SK-N-SH (cell line): Measurements from ENCODE around the gene RAPGEF4. TPM values are rescaled to one million over a fixed set of nuclear protein-coding genes. Genes with fewer than 3 reads are reported as not detected.

ENCODE experiments used
- CTCF ChIA-PET: fragments of 300-600, 350-600 bp; formaldehyde crosslinking; extraction: SDS; loops from one replicate; lab custom pipeline; 2021; lab: Yijun Ruan, JAX
- POLR2A ChIA-PET: fragments of 350-600 bp; sonication (Branson Sonifier 250); formaldehyde crosslinking; extraction: SDS; loops from one replicate; lab custom pipeline; 2020; ENCODE audit warnings: antibody characterized with exemption, inconsistent platforms; lab: Yijun Ruan, JAX
- DNase-seq: peaks from one replicate; pipeline ENCODE4 v3.0.0; 2012
- H2AFZ ChIP-seq: fragments of 200-600 bp; sonication (generic); 2 replicates; pipeline ENCODE4 v1.8.1; 2016; ENCODE audit warnings: antibody characterized with exemption, mild to moderate bottlenecking, low read depth
- H3F3A ChIP-seq: fragments of 200-600 bp; sonication (generic); replicated peaks from 2 replicates; pipeline ENCODE3; 2016; ENCODE audit warnings: antibody characterized with exemption, mild to moderate bottlenecking; ENCODE audit not compliant: insufficient read depth
- H3K27ac ChIP-seq, 2 experiments: fragments of 200-500 bp in 1 of 2; fragments of 200-600 bp in 1 of 2; sonication (Bioruptor generic) in 1 of 2; sonication (generic), shearing (Covaris generic) in 1 of 2; 2 replicates each; pipeline versions ENCODE4 v1.5.1 to v1.6.1; 2014 to 2016; ENCODE audit warnings: low read depth in 2 of 2, inconsistent platforms in 1 of 2, low read length in 1 of 2, mild to moderate bottlenecking in 1 of 2, mixed read lengths in 1 of 2
- H3K27me3 ChIP-seq: fragments of 200-600 bp; sonication (generic), shearing (Covaris generic); 2 replicates; pipeline ENCODE4 v1.6.1; 2016; ENCODE audit warnings: mixed run types; ENCODE audit not compliant: insufficient read depth
- H3K36me3 ChIP-seq, 2 experiments: fragments of 200-500 bp in 1 of 2; fragments of 200-600 bp in 1 of 2; sonication (Bioruptor generic) in 1 of 2; sonication (generic) in 1 of 2; replicated peaks in 1 of 2; 2 replicates each; pipeline versions ENCODE3 to v1.5.1; 2014 to 2016; ENCODE audit warnings: low read length in 1 of 2, mild to moderate bottlenecking in 1 of 2; ENCODE audit not compliant: insufficient read depth in 2 of 2, control insufficient read depth in 1 of 2
- H3K4me1 ChIP-seq, 2 experiments: fragments of 200-500 bp in 1 of 2; fragments of 200-600 bp in 1 of 2; sonication (Bioruptor generic) in 1 of 2; sonication (generic), shearing (Covaris generic) in 1 of 2; 2 replicates each; pipeline versions ENCODE4 v1.5.1 to v1.6.1; 2014 to 2016; ENCODE audit warnings: low read depth in 1 of 2, low read length in 1 of 2, mixed run types in 1 of 2; ENCODE audit not compliant: insufficient read depth in 2 of 2, control insufficient read depth in 1 of 2
- H3K4me2 ChIP-seq: fragments of 200-600 bp; sonication (generic), shearing (Covaris generic); 2 replicates; pipeline ENCODE4 v1.6.1; 2017; ENCODE audit warnings: mixed run types
- H3K4me3 ChIP-seq, 2 experiments: fragments of 200-500 bp in 1 of 2; fragments of 200-600 bp in 1 of 2; sonication (Bioruptor generic) in 1 of 2; sonication (generic), shearing (Covaris generic) in 1 of 2; 2 replicates each; pipeline versions ENCODE4 v1.5.1 to v1.8.1; 2014 to 2016; ENCODE audit warnings: low read depth in 2 of 2, inconsistent platforms in 1 of 2, low read length in 1 of 2, mild to moderate bottlenecking in 1 of 2, mixed read lengths in 1 of 2, moderate library complexity in 1 of 2
- H3K79me2 ChIP-seq: fragments of 200-600 bp; sonication (generic); 2 replicates; pipeline ENCODE4 v1.8.1; 2017; ENCODE audit warnings: mild to moderate bottlenecking; ENCODE audit not compliant: insufficient read depth
- H3K9ac ChIP-seq: fragments of 200-600 bp; sonication (generic); 2 replicates; pipeline ENCODE4 v1.6.1; 2017; ENCODE audit warnings: mixed run types
- H3K9me2 ChIP-seq: fragments of 200-600 bp; sonication (generic); 2 replicates; pipeline ENCODE4 v1.6.1; 2017; ENCODE audit warnings: mixed run types
- H3K9me3 ChIP-seq: fragments of 200-600 bp; sonication (generic); 2 replicates; pipeline ENCODE4 v1.6.1; 2017; ENCODE audit warnings: mixed run types, mild to moderate bottlenecking, moderate library complexity
- H4K20me1 ChIP-seq: fragments of 200-600 bp; sonication (generic); 2 replicates; pipeline ENCODE4 v1.6.1; 2017; ENCODE audit warnings: mild to moderate bottlenecking, mixed run types; ENCODE audit not compliant: insufficient read depth
- ELF1 ChIP-seq: IDR thresholded peaks from 2 replicates; pipeline ENCODE4 v1.4.0; 2012
- EZH2phosphoT487 ChIP-seq: fragments of 200-600 bp; sonication (generic); IDR thresholded peaks from 2 replicates; pipeline ENCODE4 v1.6.1; 2017; ENCODE audit warnings: low read depth, mixed run types, mild to moderate bottlenecking, antibody characterized with exemption, moderate library complexity, borderline replicate concordance
- NRF1 ChIP-seq: IDR thresholded peaks from 2 replicates; pipeline ENCODE4 v1.6.1; 2012; ENCODE audit warnings: low read depth, mild to moderate bottlenecking, low read length
- POLR2AphosphoS5 ChIP-seq: IDR thresholded peaks from 2 replicates; pipeline ENCODE4 v1.6.1; 2012; ENCODE audit warnings: low read depth, low read length
- RAD21 ChIP-seq: IDR thresholded peaks from 2 replicates; pipeline ENCODE4 v1.6.1; 2012; ENCODE audit warnings: mild to moderate bottlenecking, low read length
- RFX5 ChIP-seq: IDR thresholded peaks from 2 replicates; pipeline ENCODE4 v1.6.1; 2012; ENCODE audit warnings: mild to moderate bottlenecking, improper control_type of control experiment, low read length
- RXRA ChIP-seq: IDR thresholded peaks from 2 replicates; pipeline ENCODE4 v1.4.0; 2012; ENCODE audit warnings: low read depth, mild to moderate bottlenecking, borderline replicate concordance
- TAF1 ChIP-seq: IDR thresholded peaks from 2 replicates; pipeline ENCODE4 v1.6.1; 2012; ENCODE audit warnings: low read depth, mild to moderate bottlenecking, low read length, moderate library complexity, borderline replicate concordance
- TEAD4 ChIP-seq: IDR thresholded peaks from 2 replicates; pipeline ENCODE4 v1.4.0; 2012; ENCODE audit warnings: mild to moderate bottlenecking, borderline replicate concordance; ENCODE audit not compliant: insufficient read depth
- WGBS: methylation state at CpG from one replicate; pipeline ENCODE4 v1.1.6; 2017; ENCODE audit warnings: low lambda C conversion rate; 5-methylcytosine and 5-hydroxymethylcytosine counted together
- polyA plus RNA-seq, 3 experiments: library from polyadenylated mRNA; depleted of rRNA; stranded (reverse); fragments of >200 nt; gene quantifications; 2 replicates each; pipeline ENCODE4 v1.2.3, GENCODE V29; 2012
- TF ChIP-seq, protein P1 (sequence below): IDR thresholded peaks from 2 replicates; pipeline ENCODE4 v1.4.0; 2012; ENCODE audit warnings: low read depth, borderline replicate concordance
- TF ChIP-seq, protein P2 (sequence below): fragments of 200-600 bp; sonication (generic); IDR thresholded peaks from 2 replicates; pipeline ENCODE4 v1.6.1; 2017; ENCODE audit warnings: antibody characterized with exemption, mild to moderate bottlenecking, moderate library complexity

RAPGEF4 gene
- polyA plus RNA-seq, 1 of the 3 experiments (the other 2 are of a cell fraction): 0.30 TPM

DNA sequence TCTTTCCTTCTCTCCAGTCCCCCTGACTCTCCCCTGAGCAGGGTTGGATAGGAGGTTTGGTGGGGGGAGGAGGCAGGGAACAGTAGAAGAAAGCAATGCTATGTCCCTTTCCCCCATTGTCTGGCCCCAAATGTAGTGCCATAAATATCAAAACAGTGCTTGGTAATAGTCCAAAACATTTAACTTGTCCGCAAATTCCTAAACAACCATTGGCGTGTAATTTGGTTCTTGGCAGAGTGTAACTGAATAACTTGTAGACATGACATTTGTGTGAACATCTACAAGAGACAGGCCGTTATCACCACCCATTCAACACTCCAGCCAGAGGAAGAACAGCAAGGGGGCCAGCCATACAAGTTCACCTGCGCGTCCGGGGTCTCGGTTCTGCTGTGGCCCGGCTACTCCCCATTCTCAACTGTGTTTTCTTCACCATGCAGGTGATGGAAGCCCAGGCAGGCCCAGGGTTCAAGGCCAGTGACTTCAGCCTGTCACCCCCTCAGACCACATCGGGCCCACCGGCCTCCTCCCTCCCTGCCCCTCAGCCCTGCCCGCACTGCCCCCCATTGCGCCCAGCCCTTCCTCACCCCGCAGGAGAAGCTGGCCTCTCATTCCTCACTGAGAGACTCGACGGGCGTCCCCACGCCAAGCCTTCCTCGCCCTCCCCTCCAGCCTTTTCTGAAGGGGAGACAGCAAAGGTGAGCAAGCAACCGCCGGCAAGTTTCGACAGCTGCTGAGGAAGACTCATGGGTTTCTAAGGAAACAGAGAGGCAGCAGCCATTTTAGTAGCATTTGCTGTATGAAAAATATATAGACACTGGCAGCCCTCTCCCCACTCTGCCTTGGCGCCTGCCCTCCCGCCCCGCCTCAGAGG lies 699 bp upstream of the RAPGEF4 start:
- POLR2A ChIA-PET: no interaction called here

DNA sequence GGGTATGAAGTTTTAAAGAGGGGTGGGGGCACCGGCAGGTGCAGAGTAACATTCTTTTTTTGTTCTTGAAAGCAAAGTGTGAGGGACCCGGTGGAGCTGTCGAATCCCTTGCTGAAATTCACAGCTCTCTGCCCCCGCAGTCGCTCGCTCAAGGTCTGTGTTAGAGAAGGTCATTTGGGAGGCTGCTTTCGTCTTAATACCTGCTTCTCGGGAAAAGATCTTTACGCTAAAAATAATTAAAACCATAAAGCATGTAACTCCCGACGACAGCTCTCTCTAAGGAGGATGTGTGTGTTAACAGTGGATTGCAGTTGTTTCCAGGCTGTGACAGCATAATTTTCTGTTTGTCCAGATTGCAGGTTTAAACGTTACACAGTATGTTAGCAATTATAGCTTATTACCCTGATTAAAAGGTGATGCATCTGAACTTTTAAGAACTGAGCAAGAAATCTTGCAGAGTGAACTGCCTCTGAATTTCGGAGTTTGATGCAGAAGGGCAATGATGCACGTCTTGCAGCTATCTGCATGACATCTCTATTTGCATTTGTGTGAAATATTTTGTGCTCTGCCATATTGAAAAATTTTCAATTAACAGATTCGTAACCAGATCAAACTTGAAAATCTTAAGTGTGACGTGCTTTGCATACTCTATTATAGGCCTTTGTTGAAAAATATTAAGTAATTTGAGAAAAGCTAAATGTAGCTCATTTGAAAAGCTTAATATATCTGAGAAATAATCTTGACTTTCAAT lies 954 bp downstream of the RAPGEF4 start:
- Histone ChIP-seq H2AFZ (peak overlapping the region; percentile 50; the same call in 1 of the 2 replicates), H3K4me3 (peak overlapping the region; percentile 56 to 57), H3K27me3 (peaks cover 19% of the 10 kb centered on the region), H4K20me1 (no peaks in the 10 kb centered on the region), H3K9me2 (no peaks in the 10 kb centered on the region), H3K9me3 (no peaks in the 10 kb centered on the region), H3K36me3 (no peaks in the 10 kb centered on the region), H3F3A (peaks cover 6% of the 10 kb centered on the region), H3K79me2 (no peaks in the 10 kb centered on the region), H3K27ac (no peak overlapping the region), H3K9ac (no peak overlapping the region), H3K4me2 (peak overlapping the region; percentile 80), H3K4me1 (peaks cover 0 to 10% of the 10 kb centered on the region in 2 experiments; a peak in 2 of 4 replicates)
- ChIA-PET CTCF (interaction anchor here (0.9 to 1.8 kb wide), 4 partner anchors 26 to 1808 kb away, joined by 3 to 8 read pairs (median 3); no protein-coding TSS in a partner anchor), POLR2A (no interaction called here)
- 44% methylated on average over 16 of the region's 16 CpGs for WGBS
- no peak for DNase-seq
- TF ChIP-seq RAD21: no peak
- TF ChIP-seq ELF1: no peak
- no peak for TF ChIP-seq POLR2AphosphoS5
- TF ChIP-seq RFX5: no peak

More for the DNA sequence above, 699 bp upstream of the RAPGEF4 start:
- Histone ChIP-seq H3K27me3 (peaks cover 19% of the 10 kb centered on the region), H3K9me2 (no peaks in the 10 kb centered on the region), H3K9ac (no peak overlapping the region), H3K4me1 (peaks cover 0 to 6% of the 10 kb centered on the region in 2 experiments; a peak in 2 of 4 replicates), H3K27ac (no peak overlapping the region), H2AFZ (no peak overlapping the region), H3K9me3 (no peaks in the 10 kb centered on the region), H3K4me2 (peak overlapping the region; percentile 68), H3K4me3 (peak overlapping the region; percentile 45 to 57; a peak in 3 of 4 replicates), H3K36me3 (no peaks in the 10 kb centered on the region), H4K20me1 (no peaks in the 10 kb centered on the region), H3F3A (peaks cover 6% of the 10 kb centered on the region), H3K79me2 (no peaks in the 10 kb centered on the region)
- 73% methylated on average over 23 of the region's 24 CpGs for WGBS
- TF ChIP-seq ELF1 (no peak), TEAD4 (no peak), EZH2phosphoT487 (no peak), TAF1 (no peak), NRF1 (no peak), RFX5 (no peak), RXRA (no peak)
- TF ChIP-seq, protein P1, sequence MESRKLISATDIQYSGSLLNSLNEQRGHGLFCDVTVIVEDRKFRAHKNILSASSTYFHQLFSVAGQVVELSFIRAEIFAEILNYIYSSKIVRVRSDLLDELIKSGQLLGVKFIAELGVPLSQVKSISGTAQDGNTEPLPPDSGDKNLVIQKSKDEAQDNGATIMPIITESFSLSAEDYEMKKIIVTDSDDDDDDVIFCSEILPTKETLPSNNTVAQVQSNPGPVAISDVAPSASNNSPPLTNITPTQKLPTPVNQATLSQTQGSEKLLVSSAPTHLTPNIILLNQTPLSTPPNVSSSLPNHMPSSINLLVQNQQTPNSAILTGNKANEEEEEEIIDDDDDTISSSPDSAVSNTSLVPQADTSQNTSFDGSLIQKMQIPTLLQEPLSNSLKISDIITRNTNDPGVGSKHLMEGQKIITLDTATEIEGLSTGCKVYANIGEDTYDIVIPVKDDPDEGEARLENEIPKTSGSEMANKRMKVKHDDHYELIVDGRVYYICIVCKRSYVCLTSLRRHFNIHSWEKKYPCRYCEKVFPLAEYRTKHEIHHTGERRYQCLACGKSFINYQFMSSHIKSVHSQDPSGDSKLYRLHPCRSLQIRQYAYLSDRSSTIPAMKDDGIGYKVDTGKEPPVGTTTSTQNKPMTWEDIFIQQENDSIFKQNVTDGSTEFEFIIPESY: no peak
- TF ChIP-seq, protein P2, sequence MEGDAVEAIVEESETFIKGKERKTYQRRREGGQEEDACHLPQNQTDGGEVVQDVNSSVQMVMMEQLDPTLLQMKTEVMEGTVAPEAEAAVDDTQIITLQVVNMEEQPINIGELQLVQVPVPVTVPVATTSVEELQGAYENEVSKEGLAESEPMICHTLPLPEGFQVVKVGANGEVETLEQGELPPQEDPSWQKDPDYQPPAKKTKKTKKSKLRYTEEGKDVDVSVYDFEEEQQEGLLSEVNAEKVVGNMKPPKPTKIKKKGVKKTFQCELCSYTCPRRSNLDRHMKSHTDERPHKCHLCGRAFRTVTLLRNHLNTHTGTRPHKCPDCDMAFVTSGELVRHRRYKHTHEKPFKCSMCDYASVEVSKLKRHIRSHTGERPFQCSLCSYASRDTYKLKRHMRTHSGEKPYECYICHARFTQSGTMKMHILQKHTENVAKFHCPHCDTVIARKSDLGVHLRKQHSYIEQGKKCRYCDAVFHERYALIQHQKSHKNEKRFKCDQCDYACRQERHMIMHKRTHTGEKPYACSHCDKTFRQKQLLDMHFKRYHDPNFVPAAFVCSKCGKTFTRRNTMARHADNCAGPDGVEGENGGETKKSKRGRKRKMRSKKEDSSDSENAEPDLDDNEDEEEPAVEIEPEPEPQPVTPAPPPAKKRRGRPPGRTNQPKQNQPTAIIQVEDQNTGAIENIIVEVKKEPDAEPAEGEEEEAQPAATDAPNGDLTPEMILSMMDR: no peak
- DNase-seq: no peak
- CTCF ChIA-PET: interaction anchor here (1.8 kb wide), 1 partner anchor 24 kb away, joined by 8 read pairs; no protein-coding TSS in a partner anchor
